Fibroblast of gingiva (primary cell): Measurements from ENCODE around the gene OPRM1.
"Not testable (repeated sequence)": the region's sequence is repeated elsewhere in the genome, so short reads cannot be mapped to it uniquely, and the experiment has no call there.

Experiments
- DNase-seq: peaks from one replicate; pipeline ENCODE4 v3.0.0-alpha.2; 2011; ENCODE audit warnings: low read depth

The OPRM1 gene

GRCh38 chr6:154143753-154144152 lies 104.7 kb downstream of the OPRM1 start:
- no peak for DNase-seq

- peak; percentile 67 for DNase-seq
These were observed 115.4 kb downstream of the OPRM1 start for GRCh38 chr6:154154389-154154967.

GRCh38 chr6:154156135-154156896 lies 117.3 kb downstream of the OPRM1 start:
- peak; percentile 10 for DNase-seq

- DNase-seq, result no peak
These were observed 118.0 kb downstream of the OPRM1 start for GRCh38 chr6:154157082-154157481.

GRCh38 chr6:154157706-154158105 lies 118.7 kb downstream of the OPRM1 start:
- DNase-seq, result no peak

- no peak for DNase-seq
These were observed 120.1 kb downstream of the OPRM1 start for GRCh38 chr6:154159126-154159525.

- DNase-seq, result no peak
These were observed 122.6 kb downstream of the OPRM1 start for GRCh38 chr6:154161689-154162088.

- DNase-seq, result peak; percentile 93
These were observed 125.4 kb downstream of the OPRM1 start for GRCh38 chr6:154164397-154164796.

GRCh38 chr6:154165478-154165877 lies 126.4 kb downstream of the OPRM1 start:
- no peak for DNase-seq

GRCh38 chr6:154166140-154166539 lies 127.1 kb downstream of the OPRM1 start:
- no peak for DNase-seq

GRCh38 chr6:154167126-154167525 lies 128.1 kb downstream of the OPRM1 start:
- no peak for DNase-seq

- peak; percentile 10 for DNase-seq
These were observed 130.3 kb downstream of the OPRM1 start for GRCh38 chr6:154169193-154169847.

GRCh38 chr6:154170106-154170505 lies 131.1 kb downstream of the OPRM1 start:
- DNase-seq, result no peak

- DNase-seq, result not testable (repeated sequence)
These were observed 133.4 kb downstream of the OPRM1 start for GRCh38 chr6:154172393-154172792.

GRCh38 chr6:154179434-154179833 lies 140.4 kb downstream of the OPRM1 start:
- DNase-seq, result no peak

GRCh38 chr6:154187203-154187602 lies 148.2 kb downstream of the OPRM1 start:
- no peak for DNase-seq

- DNase-seq, result no peak
These were observed 148.7 kb downstream of the OPRM1 start for GRCh38 chr6:154187714-154188113.

GRCh38 chr6:154196333-154196885 lies 157.4 kb downstream of the OPRM1 start:
- no peak for DNase-seq

- DNase-seq, result peak; percentile 83
These were observed 158.3 kb downstream of the OPRM1 start for GRCh38 chr6:154197196-154197860.

- DNase-seq, result not testable (repeated sequence)
These were observed 162.6 kb downstream of the OPRM1 start for GRCh38 chr6:154201688-154202087.

GRCh38 chr6:154202339-154202738 lies 163.3 kb downstream of the OPRM1 start:
- no peak for DNase-seq

GRCh38 chr6:154202958-154203357 lies 163.9 kb downstream of the OPRM1 start:
- no peak for DNase-seq
